Measurements from ENCODE around the gene NDUFB10.
"Not testable (repeated sequence)": the region's sequence is repeated elsewhere in the genome, so short reads cannot be mapped to it uniquely, and the experiment has no call there.

NDUFB10 gene

DNA sequence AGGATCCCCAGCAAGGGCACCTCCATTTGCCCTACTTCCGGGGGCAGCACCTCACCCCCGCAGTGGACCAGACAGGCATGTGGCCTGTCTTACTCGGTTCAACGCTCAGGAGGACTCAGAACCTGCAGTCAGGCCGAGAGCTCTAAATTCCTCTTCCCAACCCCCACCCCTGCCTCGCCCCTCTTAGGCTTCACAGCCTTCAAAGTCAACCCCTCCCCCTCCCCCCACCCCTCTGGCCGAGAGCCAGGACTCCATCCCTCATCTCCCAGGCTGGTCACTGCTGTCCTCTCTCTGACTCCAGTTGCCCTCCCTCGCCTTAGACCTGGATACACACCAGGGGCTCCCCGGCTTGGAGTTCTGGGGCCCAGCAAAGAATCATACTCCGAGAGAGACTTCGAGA is 33.1 kb upstream of the NDUFB10 start:
- DNase-seq = no peak

DNA sequence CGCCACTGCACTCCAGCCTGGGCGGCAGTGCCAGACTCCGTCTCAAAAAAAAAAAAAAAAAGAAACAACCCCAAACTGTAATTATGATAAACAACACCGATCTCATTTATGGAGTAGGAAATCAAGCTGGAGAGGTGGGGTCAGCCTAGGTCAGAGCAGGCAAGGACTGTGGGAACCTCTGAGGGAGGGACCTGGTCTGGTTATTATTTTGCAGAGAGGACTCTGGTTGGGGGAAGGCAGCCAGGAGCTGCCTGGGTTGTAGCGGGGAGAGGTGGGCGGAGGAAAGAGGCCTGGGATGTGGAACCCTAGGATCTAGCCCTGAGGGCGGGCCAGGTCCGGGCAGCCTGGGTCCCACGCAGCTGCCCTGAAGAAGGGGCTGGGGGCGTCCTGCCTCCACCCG is 30.2 kb upstream of the NDUFB10 start:
- no peak for DNase-seq

DNA sequence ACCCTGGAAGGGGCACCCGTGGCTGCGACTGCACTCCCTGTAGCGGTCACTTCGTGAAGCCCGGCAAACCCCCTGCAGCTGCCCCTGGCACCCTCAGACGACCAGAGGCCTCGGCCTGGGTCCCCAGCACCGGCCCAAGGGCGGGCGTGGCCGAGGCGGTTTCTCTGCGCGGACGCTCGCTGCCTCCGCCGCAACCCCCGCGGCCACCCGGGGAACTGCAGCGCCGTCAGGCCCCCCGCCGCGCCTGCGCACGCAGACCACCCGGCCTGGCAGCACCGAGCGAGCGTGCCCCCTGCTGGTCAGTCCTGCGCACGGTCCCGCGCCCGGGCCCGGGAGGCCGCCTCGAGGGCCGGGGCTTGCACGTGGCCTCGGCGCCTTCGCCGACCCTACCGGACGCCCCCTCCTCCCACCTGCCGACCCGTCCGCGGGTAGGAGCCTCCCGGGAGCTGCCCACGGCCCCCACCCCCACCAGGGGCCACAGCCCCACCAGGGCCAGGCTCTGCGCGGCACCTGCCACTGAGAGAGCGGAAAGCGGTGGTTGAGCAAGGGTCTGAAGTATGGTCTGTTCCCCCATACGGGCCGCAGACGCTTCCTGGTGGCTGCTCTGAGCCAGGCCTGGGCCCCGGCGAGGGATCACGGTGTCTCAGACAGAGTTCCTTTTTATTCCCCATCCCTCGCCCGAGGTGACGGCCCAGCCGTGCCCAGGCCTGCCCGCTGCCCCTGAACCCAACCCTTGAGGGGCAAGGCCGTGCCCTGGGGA is 29.6 kb upstream of the NDUFB10 start:
- peak; percentile 88 for DNase-seq

DNA sequence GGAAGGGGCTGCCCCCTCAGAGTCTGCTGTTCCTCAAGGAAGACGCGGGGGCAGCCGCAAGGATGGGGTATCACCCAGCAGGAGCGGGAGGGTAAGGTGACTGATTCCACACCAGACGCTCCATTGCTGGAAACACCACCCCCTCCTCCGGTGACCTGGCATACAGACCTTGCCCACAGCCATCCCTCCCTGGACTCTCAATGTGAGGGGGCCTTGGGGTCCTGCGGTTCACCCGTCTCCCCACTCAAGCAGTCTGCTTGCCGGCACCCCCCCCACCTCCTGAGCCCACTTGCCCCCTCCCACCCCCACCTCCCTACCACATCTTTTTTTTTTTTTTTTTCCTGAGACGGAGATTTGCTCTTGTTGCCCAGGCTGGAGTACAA is 29.0 kb upstream of the NDUFB10 start:
- DNase-seq = no peak

DNA sequence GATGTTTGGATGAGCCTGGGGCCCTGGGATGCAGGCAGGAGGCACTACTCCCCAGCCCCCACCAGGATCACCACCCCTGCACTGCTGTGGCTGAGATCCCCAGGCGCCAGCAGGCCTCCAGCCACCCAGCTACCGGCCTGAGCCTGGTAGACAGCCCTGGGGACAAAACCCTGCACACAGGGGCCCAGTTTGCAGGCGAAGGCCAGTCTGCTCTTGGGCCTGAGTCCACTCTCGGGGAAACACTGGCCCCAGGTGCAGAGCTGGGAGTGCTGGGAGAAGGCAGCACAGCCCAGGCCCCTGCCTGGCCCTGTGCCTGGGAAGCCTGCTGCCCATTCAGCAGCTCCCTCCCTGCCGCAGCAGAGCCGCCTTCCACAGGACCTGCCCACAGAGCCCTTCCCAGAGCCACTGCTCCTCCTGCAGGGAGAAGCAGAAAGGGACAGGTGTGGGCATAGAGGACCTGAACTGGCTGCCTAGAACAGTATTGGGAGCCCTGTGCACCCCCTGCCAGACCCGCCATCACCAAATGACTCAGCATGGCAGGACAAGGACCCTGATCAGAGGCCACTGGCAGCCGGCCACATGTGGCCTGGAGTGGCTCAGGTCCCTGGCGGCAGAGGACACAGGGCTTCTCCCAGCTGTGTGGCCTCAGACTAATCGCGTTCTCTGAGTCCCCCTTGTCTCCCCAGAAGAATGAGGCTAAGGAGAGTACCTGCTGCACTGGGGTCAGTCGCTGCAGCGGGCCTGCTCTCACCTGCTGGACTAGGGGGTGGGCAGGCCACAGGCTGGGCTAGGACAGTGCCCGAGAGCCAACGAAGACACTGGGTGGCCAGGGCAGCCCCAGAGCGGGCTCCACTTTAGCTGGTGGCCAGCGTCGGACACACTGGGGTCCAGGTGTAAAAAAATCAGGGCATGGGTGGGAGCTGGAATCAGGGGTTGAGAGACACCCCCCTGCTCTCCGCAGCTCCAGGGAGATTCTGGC is 27.0 kb upstream of the NDUFB10 start:
- DNase-seq = no peak

DNA sequence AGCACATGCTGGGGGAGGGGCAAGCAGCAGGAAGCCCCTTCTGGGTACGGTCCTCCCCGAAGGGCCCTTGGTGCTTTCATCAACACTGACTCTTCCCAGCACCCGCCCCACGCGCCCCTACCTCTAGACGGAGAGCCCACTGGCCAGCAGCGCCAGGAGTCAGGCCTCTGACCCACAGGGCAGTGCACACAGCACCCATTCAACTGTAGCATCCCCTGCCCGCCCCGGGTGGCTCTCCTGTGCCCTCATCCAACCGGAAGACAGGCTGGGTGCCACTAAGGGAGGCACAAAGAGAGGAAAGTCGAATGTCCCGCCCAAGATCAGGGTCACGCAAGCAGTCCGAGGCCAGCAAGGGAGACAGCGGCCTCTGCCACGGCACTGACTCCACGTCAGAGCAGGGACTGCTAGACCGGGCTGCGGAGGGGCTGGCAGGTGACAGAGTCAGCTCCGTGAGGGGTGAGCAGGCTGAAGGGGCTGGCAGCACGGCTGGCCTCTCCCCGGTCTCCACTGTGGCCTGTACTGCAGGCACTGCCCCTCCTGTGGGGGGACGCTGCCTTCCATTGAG is 26.2 kb upstream of the NDUFB10 start:
- no peak for DNase-seq

DNA sequence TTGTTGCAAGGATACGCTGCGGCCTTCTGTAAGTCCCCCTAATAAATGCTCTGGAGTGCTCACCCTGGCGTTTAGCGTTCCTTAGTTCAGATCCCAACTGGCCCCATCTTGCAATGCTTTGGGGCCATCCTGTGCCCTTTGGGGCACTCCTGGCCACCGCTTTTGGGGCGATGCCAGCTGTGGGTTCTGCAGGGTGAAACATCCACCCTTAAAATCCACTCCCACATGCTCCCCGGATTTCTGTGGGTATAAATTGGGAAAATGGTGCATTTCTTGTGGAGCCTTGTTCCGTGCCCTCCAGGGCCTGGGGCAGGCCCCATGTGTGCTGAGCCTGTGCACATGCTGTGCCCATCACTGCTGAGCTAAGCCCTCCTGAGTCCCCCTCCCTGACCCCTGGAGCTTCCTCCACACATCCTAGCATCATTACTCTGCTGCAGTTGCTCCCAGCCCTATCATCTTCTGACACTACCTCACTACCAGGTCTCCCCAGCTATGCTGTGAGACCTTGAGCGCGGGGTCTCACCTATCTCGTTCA is 22.3 kb upstream of the NDUFB10 start:
- DNase-seq = no peak

DNA sequence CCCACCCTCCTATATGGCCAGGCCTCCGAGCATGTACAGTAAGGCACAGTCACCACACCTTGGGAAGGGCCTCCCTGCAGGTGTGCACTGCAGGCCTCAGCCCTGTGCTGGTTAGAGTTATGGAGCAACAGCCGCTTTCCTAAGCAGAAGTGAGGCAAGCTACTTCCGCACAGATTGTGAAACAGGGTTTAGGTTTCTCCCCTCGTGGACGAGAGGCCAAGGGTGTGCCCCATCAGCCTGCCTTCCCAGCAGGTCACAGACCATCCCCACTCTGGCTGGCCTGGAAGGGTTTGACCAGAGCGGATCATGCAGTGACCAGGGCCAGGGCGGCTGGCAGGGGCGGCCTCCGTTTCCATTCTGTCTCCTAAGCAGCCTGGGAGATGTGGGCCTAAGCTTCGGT is 21.0 kb upstream of the NDUFB10 start:
- DNase-seq = no peak

DNA sequence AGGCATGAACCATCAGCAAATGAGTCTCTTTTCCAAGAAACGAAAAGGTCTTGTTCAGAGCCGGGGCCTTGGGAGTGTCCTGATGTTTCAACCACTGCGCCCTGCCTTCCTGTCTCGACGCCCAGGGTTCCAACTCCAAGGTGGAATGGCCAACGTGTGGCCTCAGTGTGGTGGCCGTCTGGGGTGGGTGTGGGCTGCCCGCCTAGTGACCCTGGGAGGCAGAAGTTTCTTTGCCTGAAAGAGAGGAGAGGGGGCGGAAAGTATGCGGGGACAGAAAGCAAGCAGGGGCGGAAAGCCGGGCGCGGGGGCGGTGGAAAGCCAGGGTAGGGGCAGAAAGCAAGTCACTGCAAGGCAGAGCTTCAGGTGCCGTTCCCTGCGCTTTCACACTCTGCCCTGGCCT is 20.4 kb upstream of the NDUFB10 start:
- no peak for DNase-seq

DNA sequence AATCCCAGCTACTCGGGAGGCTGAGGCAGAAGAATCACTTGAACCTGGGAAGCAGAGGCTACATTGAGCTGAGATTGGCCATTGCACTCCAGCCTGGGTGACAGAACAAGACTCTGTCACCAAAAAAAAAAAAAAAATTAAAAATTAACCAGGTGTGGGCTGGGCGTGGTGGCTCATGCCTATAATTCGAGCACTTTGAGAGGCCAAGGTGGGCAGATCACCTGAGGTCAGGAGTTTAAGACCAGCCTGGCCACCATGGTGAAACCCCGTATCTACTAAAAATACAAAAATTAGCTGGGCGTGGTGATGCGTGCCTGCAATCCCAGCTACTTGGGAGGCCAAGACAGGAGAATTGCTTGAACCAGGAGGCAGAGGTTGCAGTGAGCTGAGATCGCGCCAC is 19.5 kb upstream of the NDUFB10 start:
- not testable (repeated sequence) for DNase-seq

DNA sequence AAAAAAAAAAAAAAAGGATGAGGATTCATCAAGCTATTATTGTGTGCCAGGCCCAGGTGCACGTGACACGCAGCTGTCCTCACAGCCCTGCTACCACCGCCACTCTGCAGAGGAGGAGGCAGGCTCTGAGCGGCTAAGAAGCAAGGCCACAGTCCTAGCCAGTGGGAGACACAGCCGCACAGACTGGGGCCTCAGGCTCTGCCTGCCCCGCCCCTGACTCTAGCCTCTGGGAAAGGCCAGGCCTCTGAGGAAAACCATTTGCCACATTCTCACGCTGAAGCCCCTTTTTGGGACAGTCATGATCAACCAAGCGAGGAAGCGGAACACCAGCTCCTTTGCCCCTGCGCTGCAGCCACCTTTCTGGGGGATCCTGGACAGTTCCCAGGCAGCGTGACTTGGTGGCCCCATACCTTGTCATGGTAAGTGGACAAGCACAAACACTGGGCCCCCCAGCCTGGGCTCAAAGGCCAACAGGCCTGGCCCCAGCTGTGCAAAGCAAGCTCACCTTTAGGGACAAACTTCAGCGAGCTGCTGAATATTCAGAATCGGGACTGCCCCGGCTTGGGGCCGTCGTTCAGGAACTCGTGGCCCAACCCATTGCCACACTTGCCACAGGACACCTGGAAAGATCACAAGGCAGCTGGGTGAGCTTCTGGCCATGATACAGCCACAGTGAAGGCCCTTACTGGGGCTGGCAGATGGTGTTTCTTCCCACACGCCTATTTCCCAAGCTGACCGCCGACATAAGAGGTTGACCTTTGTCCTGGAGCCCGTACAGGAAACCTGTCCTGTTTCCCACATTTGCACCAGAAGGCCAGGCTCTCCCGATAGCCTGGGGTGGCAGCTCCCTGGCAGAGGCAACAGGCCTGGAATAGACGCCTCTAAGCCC is 18.8 kb upstream of the NDUFB10 start:
- no peak for DNase-seq

DNA sequence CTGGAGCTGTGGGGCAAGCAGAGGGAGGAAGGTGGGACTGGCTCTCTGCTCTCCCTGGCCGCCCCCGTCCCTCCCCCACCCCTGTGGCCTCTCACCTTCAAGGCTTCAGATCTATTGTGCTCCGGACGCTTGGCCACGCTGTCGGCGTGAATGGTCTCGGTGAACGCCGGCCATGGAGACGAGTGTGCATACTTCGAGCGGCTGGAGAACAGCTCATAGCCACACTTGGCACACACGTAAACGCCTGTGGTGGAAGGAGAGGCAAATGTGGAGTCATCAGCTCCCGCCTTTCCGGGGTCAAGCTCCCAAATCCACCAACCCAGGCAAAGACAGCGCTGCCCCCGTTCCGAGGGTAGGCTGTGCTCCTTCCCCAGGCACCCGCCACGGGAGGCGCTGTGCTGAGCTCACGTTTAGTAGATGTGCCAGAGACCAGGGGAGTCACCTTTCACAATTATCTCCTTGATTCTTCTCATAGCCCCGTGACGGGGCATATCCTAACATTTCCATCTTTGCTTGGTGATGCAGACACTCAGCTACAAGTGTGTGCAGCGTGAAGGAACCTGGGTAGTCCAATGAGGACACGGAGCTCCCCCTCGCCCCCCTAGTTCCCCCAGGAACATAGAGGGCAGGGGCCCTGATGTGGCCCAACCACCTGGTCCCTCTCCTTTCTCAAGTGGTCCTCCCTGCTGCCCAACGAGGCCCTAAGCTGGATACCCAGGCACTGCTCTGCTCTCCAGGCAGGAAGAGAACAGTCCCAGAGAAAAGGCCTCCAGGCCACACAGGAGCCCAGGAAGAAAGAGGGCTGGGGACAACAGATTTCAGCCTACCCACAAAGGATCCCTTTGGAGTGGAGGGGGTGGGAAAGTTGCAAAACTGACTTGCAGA is 17.9 kb upstream of the NDUFB10 start:
- no peak for DNase-seq

DNA sequence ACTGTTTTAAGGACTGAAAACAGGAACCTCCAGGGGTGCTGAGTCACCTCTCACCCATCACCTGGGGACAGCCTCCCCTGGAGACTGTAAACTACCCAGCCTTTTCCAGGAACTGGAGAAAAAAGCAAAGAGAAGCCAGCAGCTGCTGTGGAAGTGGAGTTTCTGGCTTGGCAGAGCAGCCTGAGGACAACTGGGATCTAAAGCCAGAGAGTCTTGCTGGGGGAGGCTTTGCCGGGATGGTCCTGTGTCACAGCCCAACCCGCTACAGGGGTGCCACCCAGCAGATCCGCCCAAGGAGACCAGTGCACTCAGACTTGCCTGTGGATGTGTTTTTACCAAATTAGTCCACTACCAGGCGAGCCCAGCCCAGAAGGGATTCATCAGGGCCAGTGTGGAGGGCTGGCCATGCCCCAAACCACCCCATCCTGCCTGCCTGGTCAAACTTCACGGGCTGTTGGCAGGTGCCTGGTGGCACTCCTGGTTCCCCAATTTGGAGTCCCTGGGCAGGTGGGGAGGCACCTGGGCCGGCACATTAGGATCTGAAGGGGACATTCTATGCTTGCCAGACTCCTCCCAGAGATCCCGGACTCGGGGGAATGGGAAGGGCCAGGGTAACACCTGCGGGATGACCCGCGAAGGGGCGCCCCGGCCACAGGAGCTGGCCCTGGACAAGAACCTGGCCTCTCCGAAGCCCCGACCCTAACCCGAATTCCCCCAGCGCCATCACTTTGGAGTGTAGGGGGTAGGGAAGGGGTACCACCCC is 17.1 kb upstream of the NDUFB10 start:
- no peak for DNase-seq

DNA sequence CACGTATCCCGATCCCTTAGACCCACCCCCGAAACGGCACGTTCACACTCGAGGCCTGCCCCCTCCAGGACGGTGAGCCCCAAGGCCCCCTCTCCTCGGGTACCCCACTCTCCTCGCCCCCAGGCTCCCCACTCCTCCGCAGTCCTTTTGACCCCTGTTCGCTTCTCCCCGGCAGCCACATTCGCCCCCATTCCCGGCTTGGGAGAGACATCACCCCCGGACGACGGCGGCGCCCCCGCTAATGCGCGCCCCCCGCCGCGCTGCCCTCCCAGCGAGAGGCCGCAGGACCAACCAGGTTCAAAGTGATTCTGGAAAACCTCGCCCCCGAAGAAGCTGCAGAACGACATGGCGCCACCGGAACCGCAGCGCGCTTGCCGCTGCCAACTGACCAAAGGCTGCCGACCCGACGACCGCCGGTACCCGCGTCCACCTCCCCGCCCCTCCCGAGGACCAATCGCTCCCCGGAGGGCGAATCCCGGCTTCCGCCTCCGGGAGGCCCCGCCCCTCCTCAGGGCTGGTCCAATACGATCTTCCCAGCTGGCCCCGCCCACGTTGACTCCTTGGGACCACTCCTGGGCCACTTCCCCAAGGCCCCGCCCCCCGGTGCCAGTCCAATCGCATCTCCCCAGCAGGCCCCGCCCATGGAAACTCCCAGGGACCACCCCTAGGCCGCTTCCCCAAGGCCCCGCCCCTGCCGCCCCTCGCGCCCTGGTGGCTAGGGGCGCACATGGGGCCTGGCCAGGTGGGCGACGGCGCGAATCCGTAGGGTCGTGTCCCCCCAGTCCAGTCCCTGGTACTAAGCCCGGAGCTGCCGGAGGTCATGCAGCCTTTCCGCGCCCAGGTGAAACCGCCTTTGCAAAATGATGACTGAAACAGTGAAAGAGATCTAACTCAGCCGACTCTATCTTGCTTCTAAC is 16.3 kb upstream of the NDUFB10 start, which contains the start of gene MSRB1:
Gene MSRB1 (minus strand): TSS at position 390 of the 917 bp plus-strand sequence. CDS start 43 bp downstream, at position 347.
- DNase-seq = peak; percentile 99

DNA sequence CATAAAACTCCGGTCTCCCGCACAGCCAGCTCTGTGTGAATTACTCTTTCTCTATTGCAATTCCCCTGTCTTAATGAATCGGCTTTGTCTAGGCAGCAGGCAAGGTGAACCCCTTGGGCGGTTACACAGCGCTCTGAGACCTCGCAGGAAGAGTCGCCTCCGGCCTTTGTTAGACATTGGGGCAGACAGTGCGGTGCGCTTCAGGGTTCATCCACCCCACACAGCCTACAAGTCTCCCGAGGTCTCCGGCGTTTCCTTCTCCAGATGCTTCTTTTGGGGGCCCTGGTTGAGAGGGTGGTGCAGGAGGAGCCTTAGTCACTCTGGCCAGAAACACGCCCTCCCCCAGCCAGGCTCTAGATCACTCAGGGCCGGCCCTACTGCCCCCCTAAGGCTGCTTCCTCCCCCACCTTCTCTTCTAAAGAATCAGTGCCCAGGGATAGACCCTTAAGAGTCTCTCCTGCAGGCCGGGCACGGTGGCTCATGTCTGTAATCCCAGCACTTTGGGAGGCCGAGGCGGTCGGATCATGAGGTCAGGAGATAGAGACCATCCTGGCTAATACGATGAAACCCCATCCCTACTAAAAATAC is 14.6 kb upstream of the NDUFB10 start:
- DNase-seq = no peak

DNA sequence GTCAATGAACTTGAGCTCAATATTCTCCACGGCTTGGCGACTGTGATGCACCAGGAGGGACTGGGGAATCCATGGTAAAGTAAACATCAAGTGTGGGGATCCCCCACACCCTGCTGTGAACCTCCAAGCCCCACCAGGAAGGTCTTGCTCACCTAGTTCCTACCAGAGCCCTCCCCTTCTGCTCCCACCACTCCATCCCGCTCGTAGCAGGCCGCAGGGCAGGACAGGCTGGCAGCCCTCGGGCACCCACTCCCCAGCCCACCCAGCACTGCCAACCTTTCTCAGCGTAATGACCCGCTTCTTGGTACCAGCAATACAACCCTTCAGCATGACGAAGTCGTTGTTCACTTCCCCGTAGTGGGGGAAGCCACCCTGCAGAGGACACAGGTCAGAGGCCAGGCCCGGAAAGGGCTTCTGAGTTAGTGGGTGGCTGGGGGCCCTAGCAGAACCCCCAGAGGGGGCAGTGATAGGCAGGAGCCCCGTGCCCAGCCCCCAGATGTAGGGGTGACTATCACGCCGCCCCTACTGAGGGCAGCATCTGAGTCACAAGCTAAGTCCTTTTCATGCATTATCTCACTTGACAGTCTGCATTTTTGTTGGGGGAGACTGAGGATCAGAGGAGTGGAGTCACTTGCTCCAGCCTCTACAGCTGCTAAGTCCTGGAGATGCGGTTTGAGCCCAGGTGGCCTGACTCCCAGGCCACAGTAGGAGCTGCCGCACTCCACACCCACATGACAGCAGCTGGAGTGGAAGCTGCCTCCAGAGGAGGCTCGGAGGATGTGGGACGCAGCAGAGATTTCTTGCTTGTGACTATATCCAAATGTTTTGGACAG is 13.6 kb upstream of the NDUFB10 start:
- DNase-seq = no peak

DNA sequence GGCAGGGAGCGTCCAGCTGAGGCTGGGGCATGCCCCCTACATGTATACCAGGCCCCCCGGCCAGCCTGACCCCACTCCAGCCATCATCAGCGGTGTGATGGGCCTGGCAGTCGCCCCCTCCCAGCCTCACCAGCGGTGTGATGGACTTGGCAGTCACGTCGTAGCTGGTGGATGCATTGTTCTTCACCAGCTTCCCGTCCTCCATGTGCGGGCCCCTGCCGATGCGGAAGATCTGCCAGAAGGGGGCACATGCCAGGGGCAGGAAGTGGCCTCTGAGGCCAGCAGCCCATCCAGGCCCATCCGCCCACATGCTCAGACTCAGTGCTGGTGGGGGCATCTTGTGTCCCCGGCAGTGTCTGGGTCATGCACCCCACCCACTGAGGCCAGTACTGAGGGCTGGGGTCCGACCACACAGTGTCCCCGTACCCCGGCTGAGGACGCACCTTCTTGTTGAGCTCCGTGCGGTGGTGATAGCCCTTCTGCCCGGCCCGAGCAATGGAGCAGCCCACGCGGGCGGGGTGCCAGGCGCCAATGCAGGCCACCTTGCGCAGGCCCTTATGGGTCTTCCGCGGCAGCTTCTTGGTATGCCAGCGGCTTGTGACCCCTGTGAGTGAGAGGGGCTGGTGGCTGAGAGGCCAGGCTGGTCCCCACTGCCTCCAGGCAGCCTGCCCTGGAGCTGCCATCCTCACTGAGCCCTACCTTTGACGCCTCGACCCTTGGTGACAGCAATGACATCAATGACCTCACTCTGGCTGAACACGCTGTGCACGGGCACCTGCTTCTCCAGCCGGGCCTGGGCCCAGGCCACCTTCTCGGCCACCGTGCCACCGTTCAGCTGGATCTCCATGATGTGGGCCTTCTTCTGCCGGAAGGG is 12.6 kb upstream of the NDUFB10 start:
- DNase-seq = no peak

Data from effector CD8-positive, alpha-beta T cell (primary cell).